Loucy (cell line): ENCODE results near the gene GALNT12.

Experiments
- CTCF ChIP-seq: fragments of 200-600 bp; sonication (generic); conservative IDR thresholded peaks from 2 replicates; pipeline ENCODE4 v1.5.1; 2014; ENCODE audit warnings: mild to moderate bottlenecking, antibody characterized with exemption, low read length
- EZH2phosphoT487 ChIP-seq: fragments of 200-600 bp; IDR thresholded peaks from 2 replicates; pipeline ENCODE4 v1.6.1; 2018; ENCODE audit warnings: antibody characterized with exemption, mild to moderate bottlenecking, moderate library complexity, borderline replicate concordance

- TF ChIP-seq CTCF, result no peak
- no peak for TF ChIP-seq EZH2phosphoT487
Measured at GRCh38 chr9:98855592-98855991, 48.1 kb downstream of the GALNT12 start.
